Liver (tissue), 9 donors: ENCODE results near the gene NFXL1. TPM values are rescaled to one million over a fixed set of nuclear protein-coding genes. Genes with fewer than 3 reads are reported as not detected.

Experiments used
- DNase-seq: peaks from one replicate; pipeline ENCODE4 v3.0.0-alpha.2; 2017; ENCODE audit warnings: low spot score
- H3K27ac ChIP-seq, 2 donors: one replicate each; pipeline ENCODE4 v1.7.0; 2013; ENCODE audit warnings: inconsistent platforms in 2 of 2, low read length in 2 of 2, control low read depth in 1 of 2, low read depth in 1 of 2, mild to moderate bottlenecking in 1 of 2
- H3K27me3 ChIP-seq, 4 donors: one replicate each; pipeline versions ENCODE4 v1.6.1 to v1.7.0; 2013; ENCODE audit warnings: low read length in 3 of 4, inconsistent platforms in 1 of 4, mild to moderate bottlenecking in 1 of 4, moderate library complexity in 1 of 4; ENCODE audit not compliant: control insufficient read depth in 4 of 4, insufficient read depth in 4 of 4
- H3K36me3 ChIP-seq, 4 donors: one replicate each; pipeline versions ENCODE4 v1.6.1 to v1.7.0; 2013; ENCODE audit warnings: low read length in 3 of 4, mild to moderate bottlenecking in 3 of 4, low read depth in 1 of 4, moderate library complexity in 1 of 4; ENCODE audit not compliant: control insufficient read depth in 4 of 4, insufficient read depth in 3 of 4
- H3K4me1 ChIP-seq, 4 donors: one replicate each; pipeline versions ENCODE4 v1.6.1 to v1.7.0; 2013; ENCODE audit warnings: low read length in 3 of 4, mild to moderate bottlenecking in 3 of 4, moderate library complexity in 1 of 4; ENCODE audit not compliant: control insufficient read depth in 4 of 4, insufficient read depth in 4 of 4
- H3K4me3 ChIP-seq, 3 donors: one replicate each; pipeline versions ENCODE4 v1.6.1 to v1.7.0; 2013; ENCODE audit warnings: low read length in 3 of 3, control low read depth in 1 of 3, low read depth in 1 of 3, mild to moderate bottlenecking in 1 of 3
- H3K9ac ChIP-seq, 2 donors: one replicate each; pipeline ENCODE4 v1.7.0; 2013; ENCODE audit warnings: low read length in 2 of 2, mild to moderate bottlenecking in 2 of 2, moderate library complexity in 2 of 2, control low read depth in 1 of 2, low read depth in 1 of 2
- H3K9me3 ChIP-seq, 4 donors: one replicate each; pipeline versions ENCODE4 v1.6.1 to v1.7.0; 2013; ENCODE audit warnings: low read length in 3 of 4; ENCODE audit not compliant: control insufficient read depth in 4 of 4
- EGR1 ChIP-seq, 2 donors: IDR thresholded peaks; 2 replicates each; pipeline ENCODE4 v1.6.1; 2016 to 2018; ENCODE audit warnings: antibody characterized with exemption in 2 of 2, low read depth in 2 of 2
- FOXA1 ChIP-seq: IDR thresholded peaks from 2 replicates; pipeline ENCODE4 v1.6.1; 2016; ENCODE audit warnings: antibody characterized with exemption
- FOXA2 ChIP-seq: IDR thresholded peaks from 2 replicates; pipeline ENCODE4 v1.6.1; 2016; ENCODE audit warnings: antibody characterized with exemption
- GABPA ChIP-seq, 2 donors: IDR thresholded peaks in 1 of 2; conservative IDR thresholded peaks in 1 of 2; 2 replicates each; pipeline ENCODE4 v1.6.1; 2016; ENCODE audit warnings: antibody characterized with exemption in 2 of 2, mild to moderate bottlenecking in 1 of 2, moderate library complexity in 1 of 2
- HNF4A ChIP-seq, 2 donors: conservative IDR thresholded peaks; 2 replicates each; pipeline ENCODE4 v1.6.1; 2016; ENCODE audit warnings: antibody characterized with exemption in 2 of 2, mild to moderate bottlenecking in 2 of 2
- HNF4G ChIP-seq: IDR thresholded peaks from 2 replicates; pipeline ENCODE4 v1.6.1; 2016; ENCODE audit warnings: antibody characterized with exemption
- JUND ChIP-seq, 2 donors: IDR thresholded peaks; 2 replicates each; pipeline ENCODE4 v1.6.1; 2016; ENCODE audit warnings: antibody characterized with exemption in 2 of 2
- NR2F2 ChIP-seq: IDR thresholded peaks from 2 replicates; pipeline ENCODE4 v1.6.1; 2016; ENCODE audit warnings: antibody characterized with exemption
- RAD21 ChIP-seq, 2 donors: IDR thresholded peaks; 2 replicates each; pipeline ENCODE4 v1.6.1; 2016; ENCODE audit warnings: antibody characterized with exemption in 2 of 2, mild to moderate bottlenecking in 2 of 2
- RXRA ChIP-seq, 2 donors: IDR thresholded peaks; 2 replicates each; pipeline ENCODE4 v1.6.1; 2017 to 2018; ENCODE audit warnings: antibody characterized with exemption in 2 of 2, mild to moderate bottlenecking in 1 of 2
- SP1 ChIP-seq: IDR thresholded peaks from 2 replicates; pipeline ENCODE4 v1.6.1; 2018; ENCODE audit warnings: antibody characterized with exemption, mild to moderate bottlenecking
- TAF1 ChIP-seq: conservative IDR thresholded peaks from 2 replicates; pipeline ENCODE4 v1.6.1; 2016; ENCODE audit warnings: antibody characterized with exemption, mild to moderate bottlenecking
- YY1 ChIP-seq: IDR thresholded peaks from 2 replicates; pipeline ENCODE4 v1.6.1; 2016; ENCODE audit warnings: antibody characterized with exemption, mild to moderate bottlenecking
- WGBS: extraction: QIAGEN DNeasy Blood & Tissue Kit; methylation state at CpG from one replicate; pipeline ENCODE4 v1.1.7; 2013; 5-methylcytosine and 5-hydroxymethylcytosine counted together
- polyA plus RNA-seq, 2 donors: library from polyadenylated mRNA; stranded (reverse) in 1 of 2; unstranded in 1 of 2; fragments of 200-250 nt in 1 of 2; fragments of >200 nt in 1 of 2; fragmentation: Nextera tagmentation in 1 of 2; extraction: Ambion mirVana in 1 of 2; gene quantifications; one replicate each; pipeline versions ENCODE4 v1.2.1 to v1.2.3, GENCODE V29; 2013 to 2015
- total RNA-seq, 2 donors: library from RNA; depleted of rRNA; stranded (reverse); fragments of >200 nt; gene quantifications; one replicate each; pipeline ENCODE4 v1.2.3, GENCODE V29; 2014
- TF ChIP-seq, protein P1 (sequence below): IDR thresholded peaks from 2 replicates; pipeline ENCODE4 v1.6.1; 2016; ENCODE audit warnings: antibody characterized with exemption
- TF ChIP-seq, protein P2 (sequence below): IDR thresholded peaks from 2 replicates; pipeline ENCODE4 v1.6.1; 2016; ENCODE audit warnings: antibody characterized with exemption
- TF ChIP-seq, protein P3 (sequence below): fragments of 150-350 bp; IDR thresholded peaks from 2 replicates; pipeline ENCODE4 v1.5.1; 2017; ENCODE audit warnings: improper control_type of control experiment, low read depth, low read length; ENCODE audit not compliant: missing input control
- TF ChIP-seq, protein P4 (sequence below): IDR thresholded peaks from 2 replicates; pipeline ENCODE4 v1.6.1; 2016; ENCODE audit warnings: antibody characterized with exemption, mild to moderate bottlenecking
- TF ChIP-seq, protein P5 (sequence below): IDR thresholded peaks from 2 replicates; pipeline ENCODE4 v1.6.1; 2016; ENCODE audit warnings: antibody characterized with exemption
- donor health status: healthy.
- donor health status: healthy.
- donor health status: healthy.
- donor health status: healthy.
- donor health status: healthy.

NFXL1 gene
- total and polyA plus RNA-seq, 4 donors = 3.9 to 9.9 (median 5.4) TPM

DNA sequence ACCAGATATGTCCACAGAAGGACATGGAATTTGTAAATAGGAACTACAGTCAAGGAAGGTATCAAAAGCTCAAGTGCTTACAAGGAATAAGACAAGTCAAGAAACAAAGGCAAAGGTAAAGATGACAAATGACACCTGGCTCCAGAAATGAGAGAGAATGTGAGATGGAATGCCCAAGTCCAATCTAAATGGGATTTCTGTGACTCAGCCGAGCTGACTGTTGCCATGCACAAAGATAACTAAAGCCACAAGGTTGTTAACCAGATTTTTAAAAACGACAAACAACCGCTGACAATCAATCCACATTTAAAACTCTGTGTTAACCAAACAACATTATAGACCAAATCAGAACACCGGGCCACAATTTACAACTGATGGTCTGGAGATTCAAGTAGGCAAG lies 1.1 kb downstream of the NFXL1 start:
- Histone ChIP-seq H3K9ac (peak overlapping the region; percentile 61 to 63), H3K27ac (peak overlapping the region in 1 of 2 donors; percentile 68), H3K4me1 (peaks cover 0 to 17% (median 5%) of the 10 kb centered on the region in 4 donors), H3K36me3 (peaks cover 0 to 13% (median 11%) of the 10 kb centered on the region in 4 donors), H3K27me3 (no peaks in the 10 kb centered on the region), H3K9me3 (no peaks in the 10 kb centered on the region), H3K4me3 (peak overlapping the region; percentile 63 to 88 (median 71))
- no peak for TF ChIP-seq HNF4A (conservative IDR thresholded peaks at IDR 0.05)
- TF ChIP-seq HNF4G = no peak
- TF ChIP-seq YY1 = no peak
- no peak for TF ChIP-seq FOXA1
- no peak for TF ChIP-seq EGR1 (IDR thresholded peaks at IDR 0.05; ENCODE audit: low read depth in 2 of 2)
- no peak for TF ChIP-seq TAF1
- no peak for TF ChIP-seq SP1
- TF ChIP-seq, protein P1, sequence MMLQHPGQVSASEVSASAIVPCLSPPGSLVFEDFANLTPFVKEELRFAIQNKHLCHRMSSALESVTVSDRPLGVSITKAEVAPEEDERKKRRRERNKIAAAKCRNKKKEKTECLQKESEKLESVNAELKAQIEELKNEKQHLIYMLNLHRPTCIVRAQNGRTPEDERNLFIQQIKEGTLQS = no peak
- TF ChIP-seq, protein P2, sequence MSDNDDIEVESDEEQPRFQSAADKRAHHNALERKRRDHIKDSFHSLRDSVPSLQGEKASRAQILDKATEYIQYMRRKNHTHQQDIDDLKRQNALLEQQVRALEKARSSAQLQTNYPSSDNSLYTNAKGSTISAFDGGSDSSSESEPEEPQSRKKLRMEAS = no peak
- TF ChIP-seq FOXA2 = no peak
- TF ChIP-seq, protein P3, sequence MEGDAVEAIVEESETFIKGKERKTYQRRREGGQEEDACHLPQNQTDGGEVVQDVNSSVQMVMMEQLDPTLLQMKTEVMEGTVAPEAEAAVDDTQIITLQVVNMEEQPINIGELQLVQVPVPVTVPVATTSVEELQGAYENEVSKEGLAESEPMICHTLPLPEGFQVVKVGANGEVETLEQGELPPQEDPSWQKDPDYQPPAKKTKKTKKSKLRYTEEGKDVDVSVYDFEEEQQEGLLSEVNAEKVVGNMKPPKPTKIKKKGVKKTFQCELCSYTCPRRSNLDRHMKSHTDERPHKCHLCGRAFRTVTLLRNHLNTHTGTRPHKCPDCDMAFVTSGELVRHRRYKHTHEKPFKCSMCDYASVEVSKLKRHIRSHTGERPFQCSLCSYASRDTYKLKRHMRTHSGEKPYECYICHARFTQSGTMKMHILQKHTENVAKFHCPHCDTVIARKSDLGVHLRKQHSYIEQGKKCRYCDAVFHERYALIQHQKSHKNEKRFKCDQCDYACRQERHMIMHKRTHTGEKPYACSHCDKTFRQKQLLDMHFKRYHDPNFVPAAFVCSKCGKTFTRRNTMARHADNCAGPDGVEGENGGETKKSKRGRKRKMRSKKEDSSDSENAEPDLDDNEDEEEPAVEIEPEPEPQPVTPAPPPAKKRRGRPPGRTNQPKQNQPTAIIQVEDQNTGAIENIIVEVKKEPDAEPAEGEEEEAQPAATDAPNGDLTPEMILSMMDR = no peak
- TF ChIP-seq, protein P4, sequence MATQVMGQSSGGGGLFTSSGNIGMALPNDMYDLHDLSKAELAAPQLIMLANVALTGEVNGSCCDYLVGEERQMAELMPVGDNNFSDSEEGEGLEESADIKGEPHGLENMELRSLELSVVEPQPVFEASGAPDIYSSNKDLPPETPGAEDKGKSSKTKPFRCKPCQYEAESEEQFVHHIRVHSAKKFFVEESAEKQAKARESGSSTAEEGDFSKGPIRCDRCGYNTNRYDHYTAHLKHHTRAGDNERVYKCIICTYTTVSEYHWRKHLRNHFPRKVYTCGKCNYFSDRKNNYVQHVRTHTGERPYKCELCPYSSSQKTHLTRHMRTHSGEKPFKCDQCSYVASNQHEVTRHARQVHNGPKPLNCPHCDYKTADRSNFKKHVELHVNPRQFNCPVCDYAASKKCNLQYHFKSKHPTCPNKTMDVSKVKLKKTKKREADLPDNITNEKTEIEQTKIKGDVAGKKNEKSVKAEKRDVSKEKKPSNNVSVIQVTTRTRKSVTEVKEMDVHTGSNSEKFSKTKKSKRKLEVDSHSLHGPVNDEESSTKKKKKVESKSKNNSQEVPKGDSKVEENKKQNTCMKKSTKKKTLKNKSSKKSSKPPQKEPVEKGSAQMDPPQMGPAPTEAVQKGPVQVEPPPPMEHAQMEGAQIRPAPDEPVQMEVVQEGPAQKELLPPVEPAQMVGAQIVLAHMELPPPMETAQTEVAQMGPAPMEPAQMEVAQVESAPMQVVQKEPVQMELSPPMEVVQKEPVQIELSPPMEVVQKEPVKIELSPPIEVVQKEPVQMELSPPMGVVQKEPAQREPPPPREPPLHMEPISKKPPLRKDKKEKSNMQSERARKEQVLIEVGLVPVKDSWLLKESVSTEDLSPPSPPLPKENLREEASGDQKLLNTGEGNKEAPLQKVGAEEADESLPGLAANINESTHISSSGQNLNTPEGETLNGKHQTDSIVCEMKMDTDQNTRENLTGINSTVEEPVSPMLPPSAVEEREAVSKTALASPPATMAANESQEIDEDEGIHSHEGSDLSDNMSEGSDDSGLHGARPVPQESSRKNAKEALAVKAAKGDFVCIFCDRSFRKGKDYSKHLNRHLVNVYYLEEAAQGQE = no peak
- no peak for TF ChIP-seq GABPA (IDR thresholded peaks at IDR 0.05 in 1 of 2, conservative IDR thresholded peaks at IDR 0.05 in 1 of 2)
- TF ChIP-seq, protein P5, sequence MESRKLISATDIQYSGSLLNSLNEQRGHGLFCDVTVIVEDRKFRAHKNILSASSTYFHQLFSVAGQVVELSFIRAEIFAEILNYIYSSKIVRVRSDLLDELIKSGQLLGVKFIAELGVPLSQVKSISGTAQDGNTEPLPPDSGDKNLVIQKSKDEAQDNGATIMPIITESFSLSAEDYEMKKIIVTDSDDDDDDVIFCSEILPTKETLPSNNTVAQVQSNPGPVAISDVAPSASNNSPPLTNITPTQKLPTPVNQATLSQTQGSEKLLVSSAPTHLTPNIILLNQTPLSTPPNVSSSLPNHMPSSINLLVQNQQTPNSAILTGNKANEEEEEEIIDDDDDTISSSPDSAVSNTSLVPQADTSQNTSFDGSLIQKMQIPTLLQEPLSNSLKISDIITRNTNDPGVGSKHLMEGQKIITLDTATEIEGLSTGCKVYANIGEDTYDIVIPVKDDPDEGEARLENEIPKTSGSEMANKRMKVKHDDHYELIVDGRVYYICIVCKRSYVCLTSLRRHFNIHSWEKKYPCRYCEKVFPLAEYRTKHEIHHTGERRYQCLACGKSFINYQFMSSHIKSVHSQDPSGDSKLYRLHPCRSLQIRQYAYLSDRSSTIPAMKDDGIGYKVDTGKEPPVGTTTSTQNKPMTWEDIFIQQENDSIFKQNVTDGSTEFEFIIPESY = no peak
- TF ChIP-seq NR2F2 = no peak
- no peak for TF ChIP-seq RXRA (IDR thresholded peaks at IDR 0.05)
- TF ChIP-seq JUND (IDR thresholded peaks at IDR 0.05) = no peak
- TF ChIP-seq RAD21 (IDR thresholded peaks at IDR 0.05) = no peak
- WGBS = 19% methylated on average over 4 of the region's 4 CpGs
- no peak for DNase-seq
